Measurements from ENCODE around the gene PDE6H.
A peak's percentile ranks its signal among the peaks of the same experiment; 100 is the strongest.

PDE6H gene

GRCh38 chr12:14976658-14977057 lies 3.8 kb downstream of the PDE6H start:
- DNase-seq: no peak

- DNase-seq: no peak
These were observed 6.6 kb downstream of the PDE6H start for GRCh38 chr12:14979468-14979867.

GRCh38 chr12:14981049-14981448 lies 8.2 kb downstream of the PDE6H start:
- no peak for DNase-seq

DNA sequence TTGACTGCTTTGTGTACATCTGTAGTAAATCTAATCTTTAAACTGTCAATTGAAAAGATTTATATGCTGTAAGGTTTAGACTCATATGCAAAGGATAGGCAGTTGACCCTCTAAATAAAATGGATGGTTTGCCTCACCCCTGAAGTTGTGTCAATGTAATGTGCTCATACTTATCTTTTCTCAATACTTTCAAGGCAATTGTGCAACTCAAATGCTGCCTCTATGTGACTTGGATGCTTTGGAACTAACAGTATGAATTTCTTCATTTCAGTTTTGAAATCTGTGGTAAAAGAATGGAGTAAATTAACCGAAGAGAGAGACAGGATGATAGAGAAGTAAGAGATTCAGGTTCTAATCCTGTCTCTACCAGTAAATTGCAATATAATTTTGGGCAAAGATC lies 9.7 kb downstream of the PDE6H start:
- DNase-seq: no peak

GRCh38 chr12:14982991-14983390 lies 10.1 kb downstream of the PDE6H start:
- DNase-seq: no peak

DNA sequence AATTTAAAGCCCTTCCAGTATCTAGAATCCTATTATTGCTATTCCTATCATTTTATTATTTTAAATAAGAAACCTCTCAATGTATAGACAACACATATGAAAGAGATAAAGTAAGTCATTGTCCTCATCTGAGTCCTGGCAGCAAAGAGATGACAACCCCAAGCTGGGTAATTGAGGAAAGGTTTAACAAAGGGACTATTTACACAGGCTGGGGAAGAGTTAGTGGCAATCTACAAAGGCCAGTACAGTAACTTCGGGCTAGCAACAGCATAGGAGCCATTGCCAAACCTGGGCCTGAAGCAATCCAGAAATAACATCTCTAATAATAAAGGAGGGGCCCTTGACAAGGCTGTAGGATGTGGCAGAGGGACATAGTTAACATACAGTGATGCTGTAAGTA lies 11.2 kb downstream of the PDE6H start:
- no peak for DNase-seq

DNA sequence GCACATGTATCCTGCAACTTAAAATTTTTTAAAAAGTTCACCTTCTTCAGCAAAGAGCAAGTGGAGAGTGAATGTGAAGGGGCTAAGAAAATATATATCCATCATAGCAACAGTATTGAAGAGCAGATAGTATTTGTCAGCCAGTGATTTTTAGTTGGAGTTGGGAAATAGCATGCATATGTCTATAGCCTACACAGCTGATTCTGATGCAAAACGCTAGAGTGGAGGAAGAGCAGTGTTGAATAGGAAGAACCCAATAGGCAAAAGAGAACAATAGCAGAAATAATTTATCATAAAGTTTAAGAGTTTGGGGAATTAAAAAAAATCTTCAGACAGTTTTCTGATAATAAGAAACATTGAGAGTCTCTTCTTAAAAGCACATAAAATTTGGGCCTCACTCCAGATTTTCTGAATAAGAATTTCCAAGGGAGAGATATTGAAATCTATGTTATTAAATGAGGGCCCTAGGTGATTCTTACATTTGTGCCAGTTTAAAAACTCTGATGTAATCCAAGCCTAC lies 12.0 kb downstream of the PDE6H start:
- no peak for DNase-seq

- no peak for DNase-seq
These were observed 13.6 kb downstream of the PDE6H start for GRCh38 chr12:14986449-14986848.

DNA sequence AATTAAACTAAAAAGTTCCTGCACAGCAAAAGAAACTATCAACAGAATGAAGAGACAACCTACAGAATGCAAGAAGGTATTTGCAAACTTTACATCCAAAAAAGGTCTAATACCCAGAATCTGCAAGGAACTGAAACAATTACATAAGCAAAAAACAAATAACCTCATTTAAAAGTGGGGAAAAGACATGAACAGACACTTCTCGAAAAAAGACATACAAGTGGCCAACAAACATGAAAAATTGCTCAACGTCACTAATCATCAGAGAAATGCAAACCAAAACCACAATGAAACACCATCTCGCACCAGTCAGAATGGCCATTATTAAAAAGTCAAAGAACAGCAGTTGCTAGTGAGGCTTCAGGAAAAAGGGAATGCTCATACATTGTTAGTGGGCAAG lies 15.2 kb downstream of the PDE6H start:
- no peak for DNase-seq

GRCh38 chr12:14989790-14990189 lies 16.9 kb downstream of the PDE6H start:
- DNase-seq: no peak

GRCh38 chr12:14991069-14991468 lies 18.2 kb downstream of the PDE6H start:
- no peak for DNase-seq

GRCh38 chr12:14992673-14993072 lies 19.8 kb downstream of the PDE6H start:
- no peak for DNase-seq

DNA sequence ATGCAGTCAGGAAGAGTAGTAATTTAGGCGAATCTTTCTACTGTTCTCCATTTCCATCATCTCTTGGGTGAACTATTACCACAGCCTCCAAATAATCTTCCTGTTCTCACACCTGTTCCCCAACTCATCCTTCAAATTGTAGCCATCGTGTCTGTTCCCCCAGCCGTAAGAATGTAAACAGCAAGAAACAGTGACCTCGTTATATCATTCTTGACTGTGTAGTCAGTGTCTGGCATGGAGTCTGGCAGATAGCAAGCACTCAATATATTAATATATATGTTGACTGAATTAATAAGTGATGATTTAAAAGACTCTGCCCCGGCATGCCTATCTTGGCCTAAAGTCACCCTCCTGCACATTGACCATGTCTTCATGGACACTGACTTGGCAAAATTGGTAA lies 20.3 kb downstream of the PDE6H start:
- no peak for DNase-seq

GRCh38 chr12:14993537-14994266 lies 20.9 kb downstream of the PDE6H start:
- DNase-seq: no peak

DNA sequence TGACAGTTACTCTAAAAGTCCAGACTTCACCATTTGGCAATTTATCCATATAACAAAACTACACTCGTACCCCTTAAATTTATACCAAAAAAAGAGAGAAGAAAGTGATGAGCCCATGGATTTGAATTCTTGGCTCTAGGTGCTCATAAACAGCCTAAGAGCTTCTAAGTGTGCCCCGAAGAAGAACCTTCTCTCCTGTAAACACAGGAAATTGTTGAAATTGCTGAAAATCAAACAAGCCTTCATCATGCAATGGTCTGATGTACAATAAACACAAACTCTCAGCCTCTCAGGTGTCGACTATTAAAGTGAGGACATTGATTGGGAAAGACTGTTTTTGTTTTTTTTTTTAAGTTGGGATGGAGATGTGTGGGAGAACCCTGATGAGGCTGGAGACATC lies 21.8 kb downstream of the PDE6H start:
- no peak for DNase-seq

DNA sequence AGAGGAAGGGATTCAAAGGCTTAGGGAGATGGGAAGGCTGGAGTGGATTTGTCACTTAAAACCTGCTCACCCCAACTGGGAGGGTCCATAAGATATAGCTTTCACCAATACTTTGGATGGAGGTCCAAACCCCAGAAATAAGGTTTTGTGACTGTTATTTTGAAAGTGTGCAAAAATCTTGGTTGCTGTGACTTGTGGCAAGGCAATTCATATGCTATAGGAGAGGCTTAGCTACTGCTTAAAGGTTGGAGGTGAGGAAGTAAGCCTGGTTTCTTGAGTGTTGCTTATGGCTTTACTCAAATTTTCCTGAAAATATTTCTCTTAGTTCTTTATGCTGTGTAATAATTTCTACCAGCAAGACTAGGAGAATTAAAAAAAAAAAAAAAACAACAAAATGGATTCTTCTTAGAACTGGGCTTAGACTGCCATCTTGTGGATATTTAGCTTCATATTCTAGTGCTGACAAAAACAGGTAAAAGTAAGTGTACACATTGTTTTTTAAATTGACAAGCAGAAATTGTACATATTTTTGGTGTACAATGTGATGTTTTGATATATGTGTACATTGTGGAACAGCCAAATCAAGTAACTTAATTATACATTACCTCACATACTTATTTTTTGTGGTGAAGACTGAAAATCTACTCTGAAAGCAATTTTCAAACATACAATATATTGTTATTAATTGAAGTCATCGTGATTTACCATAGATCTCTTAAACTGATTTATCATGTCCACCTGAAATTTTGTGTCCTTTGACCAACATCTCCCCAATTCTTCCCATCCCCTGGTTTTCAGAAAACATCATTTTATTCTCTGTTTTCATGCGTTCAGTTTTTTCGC lies 23.0 kb downstream of the PDE6H start:
- DNase-seq: peak; percentile 54

DNA sequence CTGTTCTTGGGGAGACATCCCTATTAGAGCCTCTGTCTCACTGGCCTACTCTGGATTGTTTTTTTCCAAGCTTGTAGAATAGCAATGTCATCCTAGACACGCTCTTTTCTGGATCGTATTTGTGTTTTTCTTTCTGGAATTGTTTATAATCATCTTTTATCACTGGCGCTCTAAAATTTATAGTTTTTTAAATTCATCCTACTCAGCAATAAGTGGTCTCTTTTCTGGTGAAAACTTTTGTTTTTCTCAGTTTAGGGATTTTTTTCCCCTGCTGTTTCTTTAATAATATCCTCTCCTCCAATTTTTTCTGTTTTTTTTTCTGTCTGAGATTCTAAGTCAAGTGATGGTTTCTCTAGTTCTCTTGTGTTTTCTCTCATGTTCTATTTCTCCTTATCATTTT lies 25.2 kb downstream of the PDE6H start:
- DNase-seq: no peak

- no peak for DNase-seq
These were observed 26.3 kb downstream of the PDE6H start for GRCh38 chr12:14999021-14999694.

- DNase-seq: no peak
These were observed 27.0 kb downstream of the PDE6H start for GRCh38 chr12:14999695-15000365.

DNA sequence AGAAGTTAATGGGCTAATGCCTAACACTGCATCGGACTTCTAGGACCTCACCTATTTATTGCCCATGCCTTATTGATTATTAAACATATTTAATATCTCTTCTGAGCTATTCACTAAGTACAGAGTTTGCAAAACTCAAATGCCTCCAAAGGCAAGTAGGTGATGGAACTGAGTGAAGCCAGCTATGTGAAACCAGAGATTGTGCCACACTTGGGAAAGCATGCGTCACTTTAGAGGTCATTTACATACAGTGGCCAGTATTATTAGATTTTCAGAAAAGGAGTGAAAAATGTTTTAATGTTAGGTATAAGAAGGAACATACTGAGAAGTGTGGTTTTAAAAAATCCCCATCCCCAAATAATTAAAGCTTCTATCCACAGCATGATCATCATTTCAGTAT lies 27.7 kb downstream of the PDE6H start:
- DNase-seq: no peak

GRCh38 chr12:15001733-15002382 lies 29.0 kb downstream of the PDE6H start:
- DNase-seq: peak; percentile 2

DNA sequence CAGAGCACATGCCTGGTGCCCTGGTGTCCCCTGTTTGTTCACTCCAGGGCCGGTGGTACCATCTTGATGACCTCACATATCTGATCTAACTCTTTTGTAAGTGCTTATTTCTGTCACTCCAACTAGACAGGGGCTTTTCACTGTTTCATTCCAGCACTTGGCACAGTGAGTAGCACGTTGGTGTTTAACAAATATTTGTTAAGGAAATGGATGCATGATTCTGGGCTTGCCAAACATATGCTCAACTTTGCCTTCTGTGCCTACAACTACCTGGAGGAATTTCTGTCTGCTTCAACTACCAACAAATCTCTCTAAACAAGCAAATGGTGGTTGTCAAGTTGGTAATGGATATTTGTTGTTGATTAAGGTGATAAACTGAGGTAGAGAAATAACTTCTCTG lies 31.6 kb downstream of the PDE6H start:
- DNase-seq: no peak

DNA sequence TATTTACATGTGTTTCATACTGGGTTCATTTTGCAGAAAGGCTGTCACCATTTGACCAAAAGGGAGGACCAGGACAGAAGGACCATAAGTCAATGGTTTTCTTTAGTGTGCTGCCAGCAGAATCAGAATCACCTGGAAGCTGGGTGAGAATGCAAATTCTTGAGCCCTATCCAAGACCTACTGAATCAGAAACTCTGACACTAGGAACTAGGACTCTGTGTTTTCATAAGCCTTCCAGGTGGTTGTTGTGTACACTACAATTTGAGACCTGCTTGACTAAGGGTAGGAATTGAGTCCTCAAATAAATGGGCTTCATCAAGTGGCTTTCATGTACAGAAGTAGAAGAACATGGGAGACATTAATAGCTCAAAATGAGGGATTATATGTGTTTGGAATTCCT lies 32.2 kb downstream of the PDE6H start:
- no peak for DNase-seq

All from NCI-H146 (cell line).